IMR-90 (cell line): ENCODE measurements around the gene GSTM1. TPM values are rescaled to one million over a fixed set of nuclear protein-coding genes. Genes with fewer than 3 reads are reported as not detected.

Source experiments
- ATAC-seq: fragments of 200-7000 bp; cut with Tn5 transposase; 2 replicates; pipeline ENCODE4 v1.9.1; 2020; ENCODE audit warnings: low read depth, mild to moderate bottlenecking, moderate library complexity
- BruUV-seq: library from RNA; stranded (reverse); fragments of 400-500 nt; replicated peaks from 2 replicates; lab custom pipeline; 2021; lab: Mats Ljungman, UMichigan
- CTCF ChIA-PET: fragments of 300-600 bp; formaldehyde crosslinking; extraction: SDS; loops from one replicate; lab custom pipeline; 2021; ENCODE audit warnings: antibody characterized with exemption; lab: Yijun Ruan, JAX
- POLR2A ChIA-PET: fragments of 300-600 bp; sonication (Branson Sonifier 250); formaldehyde crosslinking; loops from one replicate; lab custom pipeline; 2022; ENCODE audit warnings: antibody characterized with exemption; ENCODE audit not compliant: unreplicated experiment; lab: Charles Lee
- DNase-seq: peaks from one replicate; pipeline ENCODE4 v3.0.0; 2013
- H2AFZ ChIP-seq: replicated peaks from 2 replicates; pipeline ENCODE3; 2013; ENCODE audit warnings: low read length, mild to moderate bottlenecking; ENCODE audit not compliant: poor library complexity
- H2AK5ac ChIP-seq: 2 replicates; pipeline ENCODE4 v1.6.1; 2013; ENCODE audit warnings: low read depth, low read length, inconsistent platforms
- H2AK9ac ChIP-seq: replicated peaks from 2 replicates; pipeline ENCODE3; 2013; ENCODE audit warnings: mild to moderate bottlenecking, low read depth, low read length, moderate library complexity; ENCODE audit not compliant: poor library complexity
- H2BK120ac ChIP-seq: 2 replicates; pipeline ENCODE4 v1.6.1; 2013; ENCODE audit warnings: low read depth, low read length, inconsistent platforms
- H2BK15ac ChIP-seq: 3 replicates; pipeline ENCODE4 v1.6.1; 2013; ENCODE audit warnings: low read depth, low read length, inconsistent platforms
- H2BK20ac ChIP-seq: 2 replicates; pipeline ENCODE4 v1.6.1; 2013; ENCODE audit warnings: low read depth, mild to moderate bottlenecking, inconsistent platforms, low read length, moderate library complexity
- H2BK5ac ChIP-seq: 2 replicates; pipeline ENCODE4 v1.6.1; 2013; ENCODE audit warnings: mild to moderate bottlenecking, low read depth, low read length, inconsistent platforms; ENCODE audit not compliant: poor library complexity, severe bottlenecking
- H3K14ac ChIP-seq: replicated peaks from 2 replicates; pipeline ENCODE4 v1.6.1; 2013; ENCODE audit warnings: low read depth, low read length, inconsistent platforms
- H3K18ac ChIP-seq: 2 replicates; pipeline ENCODE4 v1.6.1; 2013; ENCODE audit warnings: low read depth, low read length, control low read depth
- H3K23ac ChIP-seq: 2 replicates; pipeline ENCODE4 v1.6.1; 2013; ENCODE audit warnings: low read depth, low read length, inconsistent platforms
- H3K27ac ChIP-seq: 2 replicates; pipeline ENCODE4 v1.5.1; 2013; ENCODE audit warnings: mild to moderate bottlenecking, control low read depth, low read length; ENCODE audit not compliant: insufficient read depth
- H3K27me3 ChIP-seq: 2 replicates; pipeline ENCODE4 v1.6.1; 2013; ENCODE audit warnings: low read length; ENCODE audit not compliant: control insufficient read depth, insufficient read depth
- H3K36me3 ChIP-seq: 2 replicates; pipeline ENCODE4 v1.6.1; 2013; ENCODE audit warnings: low read length, mixed read lengths; ENCODE audit not compliant: control insufficient read depth, insufficient read depth
- H3K4ac ChIP-seq: 2 replicates; pipeline ENCODE4 v1.6.1; 2013; ENCODE audit warnings: low read depth, low read length, inconsistent platforms
- H3K4me1 ChIP-seq: 2 replicates; pipeline ENCODE4 v1.6.1; 2013; ENCODE audit warnings: low read length, mixed read lengths; ENCODE audit not compliant: control insufficient read depth, insufficient read depth
- H3K4me2 ChIP-seq: 2 replicates; pipeline ENCODE4 v1.6.1; 2013; ENCODE audit warnings: low read depth, mild to moderate bottlenecking, control low read depth, low read length, moderate library complexity
- H3K4me3 ChIP-seq: 2 replicates; pipeline ENCODE4 v1.5.1; 2013; ENCODE audit warnings: low read depth, mild to moderate bottlenecking, control low read depth, low read length, moderate library complexity; ENCODE audit not compliant: insufficient read depth
- H3K56ac ChIP-seq: 2 replicates; pipeline ENCODE4 v1.6.1; 2013; ENCODE audit warnings: low read length, inconsistent platforms; ENCODE audit not compliant: insufficient read depth; ENCODE audit errors: extremely low read depth
- H3K79me1 ChIP-seq, 2 experiments: 2 replicates each; pipeline ENCODE4 v1.6.1; 2013; ENCODE audit warnings: low read length in 2 of 2, inconsistent platforms in 1 of 2, low read depth in 1 of 2
- H3K9ac ChIP-seq: 2 replicates; pipeline ENCODE4 v1.6.1; 2013; ENCODE audit warnings: low read depth, low read length, control low read depth
- H3K9me1 ChIP-seq: 2 replicates; pipeline ENCODE4 v1.6.1; 2013; ENCODE audit warnings: low read length, inconsistent platforms; ENCODE audit not compliant: insufficient read depth
- H3K9me3 ChIP-seq: 2 replicates; pipeline ENCODE4 v1.6.1; 2013; ENCODE audit warnings: low read length; ENCODE audit not compliant: control insufficient read depth, insufficient read depth
- H4K20me1 ChIP-seq: 2 replicates; pipeline ENCODE4 v1.6.1; 2013; ENCODE audit warnings: low read length, inconsistent platforms; ENCODE audit not compliant: insufficient read depth
- H4K5ac ChIP-seq: 2 replicates; pipeline ENCODE4 v1.6.1; 2013; ENCODE audit warnings: mild to moderate bottlenecking, low read depth, low read length, control low read depth
- H4K8ac ChIP-seq, 2 experiments: 2 replicates each; pipeline ENCODE4 v1.6.1; 2013; ENCODE audit warnings: low read depth in 2 of 2, low read length in 2 of 2, control low read depth in 1 of 2, inconsistent platforms in 1 of 2
- H4K91ac ChIP-seq: 2 replicates; pipeline ENCODE4 v1.6.1; 2013; ENCODE audit warnings: low read depth, low read length, inconsistent platforms; ENCODE audit not compliant: insufficient read depth
- BHLHE40 ChIP-seq: fragments of 150-350 bp; IDR thresholded peaks from 2 replicates; pipeline ENCODE4 v1.6.1; 2016; ENCODE audit warnings: mild to moderate bottlenecking, low read depth, low read length
- CEBPB ChIP-seq: IDR thresholded peaks from 2 replicates; pipeline ENCODE4 v1.6.1; 2012; ENCODE audit warnings: low read depth, low read length, improper control_type of control experiment
- CHD1 ChIP-seq: IDR thresholded peaks from 2 replicates; pipeline ENCODE4 v1.6.1; 2012; ENCODE audit warnings: low read depth, low read length, improper control_type of control experiment
- FOS ChIP-seq: fragments of 150-350 bp; IDR thresholded peaks from 2 replicates; pipeline ENCODE4 v1.6.1; 2016; ENCODE audit warnings: low read depth, low read length
- MAFK ChIP-seq: IDR thresholded peaks from 2 replicates; pipeline ENCODE4 v1.6.1; 2012; ENCODE audit warnings: low read depth, low read length, improper control_type of control experiment
- NFE2L2 ChIP-seq: fragments of 150-350 bp; IDR thresholded peaks from 2 replicates; pipeline ENCODE4 v1.6.1; 2016; ENCODE audit warnings: low read depth, mild to moderate bottlenecking, low read length
- POLR2A ChIP-seq: IDR thresholded peaks from 2 replicates; pipeline ENCODE4 v1.6.1; 2012; ENCODE audit warnings: mild to moderate bottlenecking, low read depth, low read length
- RAD21 ChIP-seq: IDR thresholded peaks from 2 replicates; pipeline ENCODE4 v1.6.1; 2012; ENCODE audit warnings: low read length, improper control_type of control experiment
- RCOR1 ChIP-seq: IDR thresholded peaks from 2 replicates; pipeline ENCODE4 v1.6.1; 2012; ENCODE audit warnings: mild to moderate bottlenecking, low read length, improper control_type of control experiment; ENCODE audit not compliant: insufficient replicate concordance
- RFX5 ChIP-seq: IDR thresholded peaks from 2 replicates; pipeline ENCODE4 v1.8.0; 2012; ENCODE audit warnings: low read depth, mild to moderate bottlenecking, low read length, moderate library complexity
- SMC3 ChIP-seq: fragments of 150-350 bp; IDR thresholded peaks from 2 replicates; pipeline ENCODE4 v1.6.1; 2016; ENCODE audit warnings: low read depth, mild to moderate bottlenecking, antibody characterized with exemption, low read length, moderate library complexity
- USF2 ChIP-seq: fragments of 150-350 bp; IDR thresholded peaks from 2 replicates; pipeline ENCODE4 v1.6.1; 2017; ENCODE audit warnings: mild to moderate bottlenecking, antibody characterized with exemption, low read length, low read depth
- WGBS, 2 experiments: methylation state at CpG; one replicate each; pipeline versions ENCODE4 v1.1.5 to v1.1.7; 2013; ENCODE audit warnings: missing lambda C conversion rate in 2 of 2; ENCODE audit not compliant: insufficient read length in 1 of 2; ENCODE audit errors: extremely low coverage in 2 of 2; 5-methylcytosine and 5-hydroxymethylcytosine counted together
- dilution Hi-C: fragments of 300-500 bp; cut with HindIII; formaldehyde crosslinking; loops from one replicate; pipeline ENCODE4 v1.14.3; 2018; ENCODE audit warnings: low sequenced_read_pairs; ENCODE audit not compliant: unreplicated experiment
- in situ Hi-C: fragments of 300-500 bp; cut with MboI; formaldehyde crosslinking; loops from 3 replicates; pipeline ENCODE4 v1.14.3; 2019; ENCODE audit warnings: low sequenced_read_pairs, inconsistent platforms, mixed read lengths
- intact Hi-C: fragments of 100-400 bp; cut with micrococcal nuclease; formaldehyde crosslinking; loops from 2 replicates; pipeline ENCODE4 v1.10.0; 2022
- polyA plus RNA-seq, 3 experiments: library from polyadenylated mRNA; depleted of rRNA; stranded (reverse); fragments of >200 nt; gene quantifications; 2 replicates each; pipeline ENCODE4 v1.2.3, GENCODE V29; 2012; ENCODE audit warnings: low replicate concordance in 1 of 3
- total RNA-seq: library from RNA; depleted of rRNA; stranded (reverse); fragments of >200 nt; gene quantifications from 2 replicates; pipeline ENCODE4 v1.2.3, GENCODE V29; 2012

Gene GSTM1
- total and polyA plus RNA-seq, 2 of the 4 experiments (the other 2 are of a cell fraction), result not detected

DNA sequence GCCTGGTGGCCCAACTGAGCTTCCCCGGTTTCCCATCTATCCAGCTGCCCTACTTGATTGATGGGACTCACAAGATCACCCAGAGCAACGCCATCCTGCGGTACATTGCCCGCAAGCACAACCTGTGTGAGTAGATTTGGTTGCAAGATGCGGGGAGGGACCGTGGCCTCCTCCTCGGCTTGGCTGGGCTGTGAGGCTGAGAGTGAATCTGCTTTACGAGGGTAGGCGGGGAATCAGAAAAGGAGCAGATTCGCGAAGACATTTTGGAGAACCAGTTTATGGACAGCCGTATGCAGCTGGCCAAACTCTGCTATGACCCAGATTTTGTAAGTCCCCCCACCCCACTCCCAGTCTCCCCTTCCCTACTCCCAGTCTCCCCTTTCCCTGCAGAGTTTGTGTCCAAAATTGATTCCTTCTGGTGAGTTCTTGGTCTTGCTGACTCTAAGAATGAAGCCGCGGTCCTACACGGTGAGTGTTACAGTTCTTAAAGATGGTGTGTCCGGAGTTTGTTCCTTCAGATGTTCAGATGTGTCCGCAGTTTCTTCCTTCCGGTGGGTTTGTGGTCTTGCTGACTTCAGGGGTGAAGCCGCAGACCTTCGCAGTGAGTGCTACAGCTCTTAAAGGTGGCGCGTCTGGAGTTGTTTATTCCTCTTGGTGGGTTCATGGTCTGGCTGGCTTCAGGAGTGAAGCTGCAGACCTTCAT is 18.2 kb upstream of the GSTM1 start:
- H3K14ac ChIP-seq, result no peak overlapping the region
- H3K18ac ChIP-seq, result no peak overlapping the region
- no peak overlapping the region for H3K23ac ChIP-seq
- H2BK5ac ChIP-seq, result no peak overlapping the region
- no peak overlapping the region for H3K4me3 ChIP-seq
- no peak overlapping the region for H3K27ac ChIP-seq
- H4K20me1 ChIP-seq, result no peaks in the 10 kb centered on the region
- no peak overlapping the region for H4K5ac ChIP-seq
- no peak overlapping the region for H2BK15ac ChIP-seq
- BruUV-seq, result no TSS peak
- DNase-seq (no peak), ATAC-seq (no peak)
- H3K36me3 ChIP-seq, result peaks cover 11% of the 10 kb centered on the region
- no peaks in the 10 kb centered on the region for H3K27me3 ChIP-seq
- peaks cover 4% of the 10 kb centered on the region for H3K9me1 ChIP-seq
- in situ Hi-C loops, result no loop called here
- H3K4ac ChIP-seq, result no peak overlapping the region
- no peak overlapping the region for H2AK9ac ChIP-seq
- no peak overlapping the region for H4K8ac ChIP-seq
- no peak overlapping the region for H2AK5ac ChIP-seq
- ChIA-PET POLR2A (no interaction called here), CTCF (interaction anchor here (0.6 kb wide), 1 partner anchor 105 kb away, joined by 3 read pairs; no protein-coding TSS in a partner anchor)
- no peak overlapping the region for H3K4me2 ChIP-seq
- TF ChIP-seq USF2 (no peak), MAFK (no peak), NFE2L2 (no peak), CEBPB (no peak), RCOR1 (no peak), CHD1 (no peak), RFX5 (no peak), BHLHE40 (no peak), FOS (no peak), SMC3 (no peak), POLR2A (no peak), RAD21 (no peak)
- H3K56ac ChIP-seq, result no peak overlapping the region
- H2AFZ ChIP-seq, result no peak overlapping the region
- H3K79me1 ChIP-seq, result peaks cover 5 to 14% of the 10 kb centered on the region in 2 experiments; a peak in 2 of 4 replicates
- H4K91ac ChIP-seq, result no peak overlapping the region
- no peak overlapping the region for H2BK120ac ChIP-seq
- dilution Hi-C loops, result no loop called here
- intact Hi-C loops, result no loop called here
- H3K9me3 ChIP-seq, result no peaks in the 10 kb centered on the region
- no peak overlapping the region for H3K9ac ChIP-seq
- H2BK20ac ChIP-seq, result no peak overlapping the region
- peaks cover 3% of the 10 kb centered on the region; the same call in 1 of the 2 replicates for H3K4me1 ChIP-seq
- WGBS, 2 experiments, result 99% methylated on average over 16 of the region's 22 CpGs; no CpG with 5 or more reads in 1 of the 2 experiments
